ENCODE measurements around the gene ZNF669.

DNA sequence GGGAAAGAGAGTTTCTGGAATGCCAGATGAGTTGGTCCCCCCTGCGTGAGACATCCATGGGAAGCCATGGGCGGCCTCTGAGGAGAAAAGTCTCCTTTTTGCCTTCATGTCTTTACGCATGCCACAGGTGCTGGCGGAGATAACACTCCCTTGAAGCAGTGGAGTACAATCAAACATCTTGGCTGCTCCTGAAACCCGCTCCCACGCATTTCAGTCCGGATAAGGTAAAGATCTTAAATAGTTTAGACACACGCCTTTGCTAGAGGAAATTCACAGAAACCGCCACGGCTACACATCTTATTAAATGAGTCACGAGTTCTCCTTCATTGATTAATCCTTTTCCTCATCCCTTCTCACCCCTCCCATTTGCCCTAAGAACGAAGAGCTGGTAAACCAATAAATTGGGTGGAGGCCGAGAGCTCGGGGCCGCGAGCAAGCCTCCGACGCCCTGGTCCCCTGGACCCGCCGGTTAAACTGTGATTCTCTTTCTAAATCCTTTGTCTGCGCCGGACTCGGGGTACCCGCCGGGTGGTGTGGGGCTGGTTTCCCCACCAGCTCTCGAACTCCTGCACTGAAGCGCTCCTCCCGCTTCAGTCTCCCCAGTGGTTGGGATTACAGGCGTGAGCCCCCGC, 6.6 kb upstream of the ZNF669 start:
- TF ChIP-seq, protein P1, sequence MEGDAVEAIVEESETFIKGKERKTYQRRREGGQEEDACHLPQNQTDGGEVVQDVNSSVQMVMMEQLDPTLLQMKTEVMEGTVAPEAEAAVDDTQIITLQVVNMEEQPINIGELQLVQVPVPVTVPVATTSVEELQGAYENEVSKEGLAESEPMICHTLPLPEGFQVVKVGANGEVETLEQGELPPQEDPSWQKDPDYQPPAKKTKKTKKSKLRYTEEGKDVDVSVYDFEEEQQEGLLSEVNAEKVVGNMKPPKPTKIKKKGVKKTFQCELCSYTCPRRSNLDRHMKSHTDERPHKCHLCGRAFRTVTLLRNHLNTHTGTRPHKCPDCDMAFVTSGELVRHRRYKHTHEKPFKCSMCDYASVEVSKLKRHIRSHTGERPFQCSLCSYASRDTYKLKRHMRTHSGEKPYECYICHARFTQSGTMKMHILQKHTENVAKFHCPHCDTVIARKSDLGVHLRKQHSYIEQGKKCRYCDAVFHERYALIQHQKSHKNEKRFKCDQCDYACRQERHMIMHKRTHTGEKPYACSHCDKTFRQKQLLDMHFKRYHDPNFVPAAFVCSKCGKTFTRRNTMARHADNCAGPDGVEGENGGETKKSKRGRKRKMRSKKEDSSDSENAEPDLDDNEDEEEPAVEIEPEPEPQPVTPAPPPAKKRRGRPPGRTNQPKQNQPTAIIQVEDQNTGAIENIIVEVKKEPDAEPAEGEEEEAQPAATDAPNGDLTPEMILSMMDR (IDR thresholded peaks at IDR 0.05; ENCODE audit: insufficient read depth, low read length), result no peak
- TF ChIP-seq POLR2AphosphoS5 (IDR thresholded peaks at IDR 0.05; ENCODE audit: low read depth) (no peak), SPI1 (IDR thresholded peaks at IDR 0.05; ENCODE audit: borderline replicate concordance, low read depth) (no peak)
- TF ChIP-seq, protein P2, sequence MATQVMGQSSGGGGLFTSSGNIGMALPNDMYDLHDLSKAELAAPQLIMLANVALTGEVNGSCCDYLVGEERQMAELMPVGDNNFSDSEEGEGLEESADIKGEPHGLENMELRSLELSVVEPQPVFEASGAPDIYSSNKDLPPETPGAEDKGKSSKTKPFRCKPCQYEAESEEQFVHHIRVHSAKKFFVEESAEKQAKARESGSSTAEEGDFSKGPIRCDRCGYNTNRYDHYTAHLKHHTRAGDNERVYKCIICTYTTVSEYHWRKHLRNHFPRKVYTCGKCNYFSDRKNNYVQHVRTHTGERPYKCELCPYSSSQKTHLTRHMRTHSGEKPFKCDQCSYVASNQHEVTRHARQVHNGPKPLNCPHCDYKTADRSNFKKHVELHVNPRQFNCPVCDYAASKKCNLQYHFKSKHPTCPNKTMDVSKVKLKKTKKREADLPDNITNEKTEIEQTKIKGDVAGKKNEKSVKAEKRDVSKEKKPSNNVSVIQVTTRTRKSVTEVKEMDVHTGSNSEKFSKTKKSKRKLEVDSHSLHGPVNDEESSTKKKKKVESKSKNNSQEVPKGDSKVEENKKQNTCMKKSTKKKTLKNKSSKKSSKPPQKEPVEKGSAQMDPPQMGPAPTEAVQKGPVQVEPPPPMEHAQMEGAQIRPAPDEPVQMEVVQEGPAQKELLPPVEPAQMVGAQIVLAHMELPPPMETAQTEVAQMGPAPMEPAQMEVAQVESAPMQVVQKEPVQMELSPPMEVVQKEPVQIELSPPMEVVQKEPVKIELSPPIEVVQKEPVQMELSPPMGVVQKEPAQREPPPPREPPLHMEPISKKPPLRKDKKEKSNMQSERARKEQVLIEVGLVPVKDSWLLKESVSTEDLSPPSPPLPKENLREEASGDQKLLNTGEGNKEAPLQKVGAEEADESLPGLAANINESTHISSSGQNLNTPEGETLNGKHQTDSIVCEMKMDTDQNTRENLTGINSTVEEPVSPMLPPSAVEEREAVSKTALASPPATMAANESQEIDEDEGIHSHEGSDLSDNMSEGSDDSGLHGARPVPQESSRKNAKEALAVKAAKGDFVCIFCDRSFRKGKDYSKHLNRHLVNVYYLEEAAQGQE (IDR thresholded peaks at IDR 0.05; ENCODE audit: insufficient replicate concordance, low read depth), result no peak

All from HL-60 (cell line).